ENCODE measurements around the gene PIGB. TPM values are rescaled to one million over a fixed set of nuclear protein-coding genes. Genes with fewer than 3 reads are reported as not detected.

PIGB gene
- total and polyA plus RNA-seq, 2 of the 4 experiments (the other 2 are of a cell fraction), result 9.2 to 11.8 TPM

DNA sequence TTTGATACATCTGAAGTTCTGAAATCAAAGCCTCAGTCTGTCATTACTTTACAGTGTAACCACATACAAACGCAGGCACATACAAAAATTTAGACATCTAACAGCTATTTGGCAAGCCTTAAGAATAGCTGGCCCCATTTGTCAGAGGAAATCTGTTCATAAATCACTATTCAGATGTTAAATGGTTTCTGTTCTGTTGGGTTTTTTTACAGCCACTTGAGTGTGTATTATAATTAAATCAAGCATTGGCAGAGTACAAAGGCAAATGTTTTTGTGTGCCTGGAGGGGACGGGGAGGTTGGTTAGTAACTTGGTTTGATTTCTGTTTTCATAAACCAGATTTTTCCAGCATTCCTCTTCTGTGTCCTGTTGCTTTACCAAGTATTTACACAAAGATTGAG is 24.1 kb downstream of the PIGB start:
- no peak overlapping the region for H2BK120ac ChIP-seq (ENCODE audit: low read depth, low read length)
- H3K14ac ChIP-seq (replicated peaks; ENCODE audit: low read depth, low read length), result no peak overlapping the region
- H3K79me1 ChIP-seq (ENCODE audit: low read depth in 1 of 2, low read length in 2 of 2), result no peaks in the 10 kb centered on the region; a peak in 1 of 4 replicates
- no peak overlapping the region for H2BK5ac ChIP-seq (ENCODE audit: low read depth, low read length, poor library complexity, severe bottlenecking)
- ChIA-PET CTCF (no interaction called here), POLR2A (ENCODE audit: unreplicated experiment) (no interaction called here)
- peaks cover 6% of the 10 kb centered on the region for H3K36me3 ChIP-seq (ENCODE audit: control insufficient read depth, insufficient read depth, low read length)
- dilution Hi-C loops (cut with HindIII; ENCODE audit: low sequenced_read_pairs, unreplicated experiment), result no loop called here
- H4K8ac ChIP-seq (ENCODE audit: low read depth in 2 of 2, low read length in 2 of 2), result no peak overlapping the region
- H3K56ac ChIP-seq (ENCODE audit: extremely low read depth, insufficient read depth, low read length), result no peak overlapping the region
- H3K9ac ChIP-seq (ENCODE audit: low read depth, low read length), result no peak overlapping the region
- H2BK20ac ChIP-seq (ENCODE audit: low read depth, low read length), result no peak overlapping the region
- no peak overlapping the region for H3K27ac ChIP-seq (ENCODE audit: insufficient read depth, low read length)
- ATAC-seq (ENCODE audit: low read depth), result peak; percentile 49
- TF ChIP-seq RFX5 (IDR thresholded peaks at IDR 0.05; ENCODE audit: low read depth, low read length) (no peak), MAFK (IDR thresholded peaks at IDR 0.05; ENCODE audit: low read depth, low read length) (no peak), POLR2A (IDR thresholded peaks at IDR 0.05; ENCODE audit: low read depth, low read length) (no peak), CEBPB (IDR thresholded peaks at IDR 0.05; ENCODE audit: low read depth, low read length) (no peak), CHD1 (IDR thresholded peaks at IDR 0.05; ENCODE audit: low read depth, low read length) (no peak), NFE2L2 (IDR thresholded peaks at IDR 0.05; ENCODE audit: low read depth, low read length) (no peak), FOS (IDR thresholded peaks at IDR 0.05; ENCODE audit: low read depth, low read length) (no peak), MXI1 (IDR thresholded peaks at IDR 0.05; ENCODE audit: borderline replicate concordance, low read depth, low read length) (no peak), SMC3 (IDR thresholded peaks at IDR 0.05; ENCODE audit: low read depth, low read length) (no peak), MAZ (IDR thresholded peaks at IDR 0.05; ENCODE audit: borderline replicate concordance, low read depth, low read length) (no peak), RCOR1 (IDR thresholded peaks at IDR 0.05; ENCODE audit: insufficient replicate concordance, low read length) (no peak)
- TF ChIP-seq, protein P1, sequence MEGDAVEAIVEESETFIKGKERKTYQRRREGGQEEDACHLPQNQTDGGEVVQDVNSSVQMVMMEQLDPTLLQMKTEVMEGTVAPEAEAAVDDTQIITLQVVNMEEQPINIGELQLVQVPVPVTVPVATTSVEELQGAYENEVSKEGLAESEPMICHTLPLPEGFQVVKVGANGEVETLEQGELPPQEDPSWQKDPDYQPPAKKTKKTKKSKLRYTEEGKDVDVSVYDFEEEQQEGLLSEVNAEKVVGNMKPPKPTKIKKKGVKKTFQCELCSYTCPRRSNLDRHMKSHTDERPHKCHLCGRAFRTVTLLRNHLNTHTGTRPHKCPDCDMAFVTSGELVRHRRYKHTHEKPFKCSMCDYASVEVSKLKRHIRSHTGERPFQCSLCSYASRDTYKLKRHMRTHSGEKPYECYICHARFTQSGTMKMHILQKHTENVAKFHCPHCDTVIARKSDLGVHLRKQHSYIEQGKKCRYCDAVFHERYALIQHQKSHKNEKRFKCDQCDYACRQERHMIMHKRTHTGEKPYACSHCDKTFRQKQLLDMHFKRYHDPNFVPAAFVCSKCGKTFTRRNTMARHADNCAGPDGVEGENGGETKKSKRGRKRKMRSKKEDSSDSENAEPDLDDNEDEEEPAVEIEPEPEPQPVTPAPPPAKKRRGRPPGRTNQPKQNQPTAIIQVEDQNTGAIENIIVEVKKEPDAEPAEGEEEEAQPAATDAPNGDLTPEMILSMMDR (conservative IDR thresholded peaks at IDR 0.05; ENCODE audit: low read depth, low read length), result no peak
- TF ChIP-seq, protein P2, sequence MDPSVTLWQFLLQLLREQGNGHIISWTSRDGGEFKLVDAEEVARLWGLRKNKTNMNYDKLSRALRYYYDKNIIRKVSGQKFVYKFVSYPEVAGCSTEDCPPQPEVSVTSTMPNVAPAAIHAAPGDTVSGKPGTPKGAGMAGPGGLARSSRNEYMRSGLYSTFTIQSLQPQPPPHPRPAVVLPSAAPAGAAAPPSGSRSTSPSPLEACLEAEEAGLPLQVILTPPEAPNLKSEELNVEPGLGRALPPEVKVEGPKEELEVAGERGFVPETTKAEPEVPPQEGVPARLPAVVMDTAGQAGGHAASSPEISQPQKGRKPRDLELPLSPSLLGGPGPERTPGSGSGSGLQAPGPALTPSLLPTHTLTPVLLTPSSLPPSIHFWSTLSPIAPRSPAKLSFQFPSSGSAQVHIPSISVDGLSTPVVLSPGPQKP (IDR thresholded peaks at IDR 0.05; ENCODE audit: borderline replicate concordance, low read depth, low read length), result no peak
- H3K9me3 ChIP-seq (ENCODE audit: control insufficient read depth, insufficient read depth, low read length), result no peaks in the 10 kb centered on the region
- H4K20me1 ChIP-seq (ENCODE audit: insufficient read depth, low read length), result no peaks in the 10 kb centered on the region
- H3K18ac ChIP-seq (ENCODE audit: low read depth, low read length), result no peak overlapping the region
- H3K9me1 ChIP-seq (ENCODE audit: insufficient read depth, low read length), result no peaks in the 10 kb centered on the region
- no peak overlapping the region for H2BK15ac ChIP-seq (ENCODE audit: low read depth, low read length)
- no peak overlapping the region for H3K4me2 ChIP-seq (ENCODE audit: low read depth, low read length)
- in situ Hi-C loops (cut with MboI; ENCODE audit: low sequenced_read_pairs), result no loop called here
- H4K91ac ChIP-seq (ENCODE audit: insufficient read depth, low read depth, low read length), result no peak overlapping the region
- H3K4ac ChIP-seq (ENCODE audit: low read depth, low read length), result no peak overlapping the region
- no peak overlapping the region for H3K23ac ChIP-seq (ENCODE audit: low read depth, low read length)
- no peak overlapping the region for H4K5ac ChIP-seq (ENCODE audit: low read depth, low read length)
- BruUV-seq (replicated peaks), result no TSS peak
- no peak overlapping the region for H3K4me3 ChIP-seq (ENCODE audit: insufficient read depth, low read depth, low read length)
- no peak overlapping the region for H2AK9ac ChIP-seq (replicated peaks; ENCODE audit: low read depth, low read length, poor library complexity)
- WGBS, 2 experiments (ENCODE audit: extremely low coverage in 2 of 2, insufficient read length in 1 of 2), result no CpG with 5 or more reads among the region's 2 CpGs
- no peak overlapping the region for H2AK5ac ChIP-seq (ENCODE audit: low read depth, low read length)
- H3K4me1 ChIP-seq (ENCODE audit: control insufficient read depth, insufficient read depth, low read length), result peaks cover 2% of the 10 kb centered on the region
- DNase-seq, result no peak
- intact Hi-C loops (cut with micrococcal nuclease), result no loop called here
- H3K27me3 ChIP-seq (ENCODE audit: control insufficient read depth, insufficient read depth, low read length), result no peaks in the 10 kb centered on the region
- H2AFZ ChIP-seq (replicated peaks; ENCODE audit: low read length, poor library complexity), result no peak overlapping the region

All from IMR-90 (cell line).